Kidney epithelial cell (primary cell): ENCODE results near the gene SENP7. TPM values are rescaled to one million over a fixed set of nuclear protein-coding genes. Genes with fewer than 3 reads are reported as not detected.
"Not testable (repeated sequence)": the region's sequence is repeated elsewhere in the genome, so short reads cannot be mapped to it uniquely, and the experiment has no call there.

Source experiments
- DNase-seq: peaks from one replicate; pipeline ENCODE4 v3.0.0-alpha.2; 2010; ENCODE audit warnings: low read depth
- H3K27me3 ChIP-seq: 2 replicates; pipeline ENCODE4 v1.6.0; 2011; ENCODE audit warnings: low read length; ENCODE audit not compliant: control insufficient read depth, insufficient read depth
- H3K36me3 ChIP-seq: 2 replicates; pipeline ENCODE4 v1.5.1; 2011; ENCODE audit warnings: low read length; ENCODE audit not compliant: control insufficient read depth, insufficient read depth
- H3K4me3 ChIP-seq: 2 replicates; pipeline ENCODE4 v1.5.1; 2011; ENCODE audit warnings: low read depth, mild to moderate bottlenecking, control low read depth, low read length
- CTCF ChIP-seq: IDR thresholded peaks from 2 replicates; pipeline ENCODE4 v1.5.1; 2011; ENCODE audit warnings: mild to moderate bottlenecking, moderate library complexity, low read length, control low read depth, inconsistent platforms; ENCODE audit not compliant: insufficient read depth, poor library complexity, severe bottlenecking
- total RNA-seq: library from RNA; depleted of rRNA; stranded (reverse); fragments of >200 nt; gene quantifications from 2 replicates; pipeline ENCODE4 v1.2.3, GENCODE V29; 2015

Gene SENP7
- total RNA-seq, 1 donor from 2014 or later: 15.6 TPM

GRCh38 chr3:101320475-101320874 is 192.5 kb downstream of the SENP7 start, which contains the start of gene IMPG2:
TSS of gene IMPG2 (minus strand) at chr3:101320575. CDS start at chr3:101320372, 203 bp downstream.
- DNase-seq: no peak
- no peak for TF ChIP-seq CTCF
- Histone ChIP-seq H3K36me3 (no peaks in the 10 kb centered on the region), H3K27me3 (no peaks in the 10 kb centered on the region), H3K4me3 (no peak within 1 kb of the TSS)

- no peaks in the 10 kb centered on the region for H3K36me3 ChIP-seq
- H3K4me3 ChIP-seq: no peak overlapping the region
- TF ChIP-seq CTCF: no peak
- no peak for DNase-seq
- H3K27me3 ChIP-seq: no peaks in the 10 kb centered on the region
Observed at GRCh38 chr3:101319531-101319930, 193.5 kb downstream of the SENP7 start.

GRCh38 chr3:101312545-101312944 is 200.5 kb downstream of the SENP7 start:
- Histone ChIP-seq H3K27me3 (no peaks in the 10 kb centered on the region), H3K36me3 (no peaks in the 10 kb centered on the region), H3K4me3 (no peak overlapping the region)
- TF ChIP-seq CTCF: no peak
- DNase-seq: no peak

- H3K4me3 ChIP-seq: no peak overlapping the region
- no peak for TF ChIP-seq CTCF
- DNase-seq: no peak
- no peaks in the 10 kb centered on the region for H3K36me3 ChIP-seq
- no peaks in the 10 kb centered on the region for H3K27me3 ChIP-seq
Observed at GRCh38 chr3:101311676-101312075, 201.3 kb downstream of the SENP7 start.

GRCh38 chr3:101310978-101311375 is 202.0 kb downstream of the SENP7 start:
- TF ChIP-seq CTCF: no peak
- no peak for DNase-seq
- no peaks in the 10 kb centered on the region for H3K36me3 ChIP-seq
- no peak overlapping the region for H3K4me3 ChIP-seq
- no peaks in the 10 kb centered on the region for H3K27me3 ChIP-seq

- H3K27me3 ChIP-seq, H3K36me3 ChIP-seq, H3K4me3 ChIP-seq, DNase-seq: not testable (repeated sequence)
Observed at GRCh38 chr3:101308147-101308772, 204.8 kb downstream of the SENP7 start.
